HG02571 (cell line): ENCODE measurements around the gene ADARB2.

ENCODE experiments used
- ATAC-seq: cut with Tn5 transposase; IDR thresholded peaks from one replicate; pipeline ENCODE4 v1.9.1; 2021; ENCODE audit warnings: mild to moderate bottlenecking, moderate library complexity; ENCODE audit not compliant: unreplicated experiment

The ADARB2 gene

GRCh38 chr10:1532636-1533035 lies 204.7 kb downstream of the ADARB2 start:
- no peak for ATAC-seq

GRCh38 chr10:1531883-1532597 lies 205.3 kb downstream of the ADARB2 start:
- no peak for ATAC-seq

GRCh38 chr10:1530871-1531517 lies 206.3 kb downstream of the ADARB2 start:
- ATAC-seq = no peak

GRCh38 chr10:1529806-1530413 lies 207.4 kb downstream of the ADARB2 start:
- ATAC-seq = no peak

GRCh38 chr10:1527951-1528350 lies 209.4 kb downstream of the ADARB2 start:
- ATAC-seq = no peak

GRCh38 chr10:1526436-1527055 lies 210.8 kb downstream of the ADARB2 start:
- no peak for ATAC-seq

- no peak for ATAC-seq
Measured at GRCh38 chr10:1525354-1526162, 211.8 kb downstream of the ADARB2 start.

- no peak for ATAC-seq
Measured at GRCh38 chr10:1524540-1524939, 212.8 kb downstream of the ADARB2 start.

GRCh38 chr10:1523221-1523620 lies 214.1 kb downstream of the ADARB2 start:
- ATAC-seq = no peak

- ATAC-seq = no peak
Measured at GRCh38 chr10:1522237-1522636, 215.1 kb downstream of the ADARB2 start.

GRCh38 chr10:1521741-1522140 lies 215.6 kb downstream of the ADARB2 start:
- ATAC-seq = no peak

- no peak for ATAC-seq
Measured at GRCh38 chr10:1520909-1521565, 216.3 kb downstream of the ADARB2 start.

GRCh38 chr10:1519391-1519790 lies 217.9 kb downstream of the ADARB2 start:
- no peak for ATAC-seq

GRCh38 chr10:1517684-1518083 lies 219.6 kb downstream of the ADARB2 start:
- no peak for ATAC-seq

GRCh38 chr10:1516492-1517165 lies 220.7 kb downstream of the ADARB2 start:
- no peak for ATAC-seq

GRCh38 chr10:1515780-1516491 lies 221.4 kb downstream of the ADARB2 start:
- no peak for ATAC-seq

- ATAC-seq = no peak
Measured at GRCh38 chr10:1515121-1515779, 222.1 kb downstream of the ADARB2 start.

GRCh38 chr10:1514681-1515080 lies 222.6 kb downstream of the ADARB2 start:
- ATAC-seq = no peak

- no peak for ATAC-seq
Measured at GRCh38 chr10:1513221-1513620, 224.1 kb downstream of the ADARB2 start.
